DOHH2 (cell line): ENCODE data around the gene CIDEA.

Experiments
- EZH2phosphoT487 ChIP-seq: fragments of 200-600 bp; sonication (generic); IDR thresholded peaks from 2 replicates; pipeline ENCODE4 v1.6.1; 2017; ENCODE audit warnings: borderline replicate concordance, mild to moderate bottlenecking, antibody characterized with exemption, low read length, moderate library complexity, mixed read lengths
- TF ChIP-seq, protein P1 (sequence below): fragments of 200-600 bp; sonication (generic); IDR thresholded peaks from one replicate; pipeline ENCODE4 v1.5.1; 2014; ENCODE audit warnings: antibody characterized with exemption, mild to moderate bottlenecking, low read depth, low read length; ENCODE audit not compliant: poor library complexity, severe bottlenecking

DNA sequence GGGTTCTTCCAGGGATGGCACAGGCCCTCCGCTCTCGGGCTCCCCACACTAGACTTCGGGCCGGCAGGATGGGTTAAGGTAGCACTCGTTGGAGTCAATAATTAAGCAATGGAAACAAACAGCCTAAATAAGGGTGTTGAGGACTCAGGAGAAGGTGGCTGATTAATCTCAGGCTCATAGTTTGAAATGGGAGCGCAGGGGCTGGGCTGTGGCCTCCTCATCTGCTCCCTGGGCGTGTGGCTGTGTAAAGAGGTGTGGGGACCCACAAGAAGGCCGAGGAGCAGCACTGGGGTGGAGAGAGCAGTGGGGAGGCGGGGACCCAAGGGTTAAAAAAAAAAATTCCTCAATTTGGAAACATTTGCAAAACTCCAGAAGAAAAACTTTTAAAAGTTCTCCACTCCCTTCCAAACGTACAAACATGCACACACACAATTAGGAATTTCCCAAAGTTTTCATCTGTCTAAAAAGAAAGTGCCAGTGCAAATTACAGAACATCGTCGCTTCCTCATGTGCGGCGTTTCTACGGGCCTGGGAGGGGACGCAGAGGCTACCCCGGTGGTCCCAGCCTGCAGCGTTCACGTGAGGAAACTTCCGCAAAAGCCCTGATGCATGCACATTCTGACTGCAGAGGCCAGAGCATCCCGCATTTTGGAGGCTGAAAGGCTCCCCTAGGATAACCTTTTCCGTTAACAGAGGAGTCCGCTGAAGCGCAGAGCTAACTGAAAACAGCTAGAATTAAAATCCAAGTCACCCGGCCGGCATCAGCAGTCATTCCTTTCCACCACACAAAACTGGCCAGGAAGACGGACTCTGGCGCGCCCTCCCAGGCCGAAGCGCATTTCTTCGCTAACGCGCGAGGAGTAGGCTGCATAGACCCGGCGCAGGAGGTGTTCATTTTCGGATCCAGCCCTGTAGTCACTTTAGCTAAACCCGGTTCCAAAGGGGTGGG is 52.9 kb downstream of the CIDEA start:
- TF ChIP-seq, protein P1, sequence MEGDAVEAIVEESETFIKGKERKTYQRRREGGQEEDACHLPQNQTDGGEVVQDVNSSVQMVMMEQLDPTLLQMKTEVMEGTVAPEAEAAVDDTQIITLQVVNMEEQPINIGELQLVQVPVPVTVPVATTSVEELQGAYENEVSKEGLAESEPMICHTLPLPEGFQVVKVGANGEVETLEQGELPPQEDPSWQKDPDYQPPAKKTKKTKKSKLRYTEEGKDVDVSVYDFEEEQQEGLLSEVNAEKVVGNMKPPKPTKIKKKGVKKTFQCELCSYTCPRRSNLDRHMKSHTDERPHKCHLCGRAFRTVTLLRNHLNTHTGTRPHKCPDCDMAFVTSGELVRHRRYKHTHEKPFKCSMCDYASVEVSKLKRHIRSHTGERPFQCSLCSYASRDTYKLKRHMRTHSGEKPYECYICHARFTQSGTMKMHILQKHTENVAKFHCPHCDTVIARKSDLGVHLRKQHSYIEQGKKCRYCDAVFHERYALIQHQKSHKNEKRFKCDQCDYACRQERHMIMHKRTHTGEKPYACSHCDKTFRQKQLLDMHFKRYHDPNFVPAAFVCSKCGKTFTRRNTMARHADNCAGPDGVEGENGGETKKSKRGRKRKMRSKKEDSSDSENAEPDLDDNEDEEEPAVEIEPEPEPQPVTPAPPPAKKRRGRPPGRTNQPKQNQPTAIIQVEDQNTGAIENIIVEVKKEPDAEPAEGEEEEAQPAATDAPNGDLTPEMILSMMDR, result no peak
- no peak for TF ChIP-seq EZH2phosphoT487
